HepG2 (cell line): ENCODE measurements around the gene CMTR2. TPM values are rescaled to one million over a fixed set of nuclear protein-coding genes. Genes with fewer than 3 reads are reported as not detected.

Experiments used
- AHR ChIP-seq: IDR thresholded peaks from 2 replicates; pipeline ENCODE4 v1.6.1; 2018; ENCODE audit warnings: missing genetic modification reagents, missing compliant biosample characterization
- ATF1 ChIP-seq: IDR thresholded peaks from 2 replicates; pipeline ENCODE4 v1.6.1; 2016; ENCODE audit warnings: mild to moderate bottlenecking, control low read depth
- CERS6 ChIP-seq: sonication (generic); formaldehyde crosslinking; IDR thresholded peaks from 2 replicates; pipeline ENCODE4 v1.5.0; 2020; ENCODE audit warnings: missing genetic modification reagents
- KLF11 ChIP-seq: IDR thresholded peaks from 2 replicates; pipeline ENCODE4 v1.6.1; 2016; ENCODE audit warnings: missing compliant biosample characterization
- NFYC ChIP-seq: IDR thresholded peaks from 2 replicates; pipeline ENCODE4 v1.6.1; 2016; ENCODE audit warnings: missing genetic modification reagents, missing compliant biosample characterization
- USF2 ChIP-seq, 2 experiments: sonication (generic) in 1 of 2; formaldehyde crosslinking in 1 of 2; IDR thresholded peaks; 2 replicates each; pipeline versions ENCODE4 v1.5.1 to v1.6.1; 2011 to 2020; ENCODE audit warnings: borderline replicate concordance in 1 of 2, low read depth in 1 of 2, low read length in 1 of 2, mild to moderate bottlenecking in 1 of 2, missing genetic modification reagents in 1 of 2, moderate library complexity in 1 of 2
- ZNF275 ChIP-seq: sonication (generic); formaldehyde crosslinking; IDR thresholded peaks from 2 replicates; pipeline ENCODE4 v1.8.0; 2022; ENCODE audit warnings: missing genetic modification reagents, mild to moderate bottlenecking, inconsistent platforms, borderline replicate concordance
- ZNF331 ChIP-seq: sonication (generic); formaldehyde crosslinking; IDR thresholded peaks from 2 replicates; pipeline ENCODE4 v1.4.0; 2020; ENCODE audit warnings: missing genetic modification reagents
- ZNF337 ChIP-seq: sonication (generic); formaldehyde crosslinking; IDR thresholded peaks from 2 replicates; pipeline ENCODE4 v1.5.1; 2020; ENCODE audit warnings: missing genetic modification reagents, low read depth, mild to moderate bottlenecking, borderline replicate concordance
- ZNF562 ChIP-seq: sonication (generic); formaldehyde crosslinking; IDR thresholded peaks from 2 replicates; pipeline ENCODE4 v1.8.0; 2022; ENCODE audit warnings: missing genetic modification reagents, borderline replicate concordance
- polyA plus RNA-seq, 8 experiments: library from polyadenylated mRNA; depleted of rRNA in 3 of 8; stranded (reverse) in 7 of 8; unstranded in 1 of 8; fragments of >200 nt; fragmentation: Illumina TruSeq in 4 of 8; extraction: Trizol in 4 of 8; gene quantifications; 2 replicates each; pipeline versions ENCODE4 v1.2.1 to v1.2.3, GENCODE V29; 2011 to 2016; ENCODE audit warnings: low read depth in 4 of 8, missing spikeins in 1 of 8, mixed read lengths in 1 of 8; ENCODE audit not compliant: insufficient read depth in 1 of 8
- total RNA-seq, 5 experiments: library from RNA; depleted of rRNA; stranded (reverse); fragments of >200 nt; fragmentation: Illumina TruSeq; extraction: Trizol; gene quantifications; 2 replicates each; pipeline ENCODE4 v1.2.3, GENCODE V29; 2016; ENCODE audit warnings: low read depth in 1 of 5
- TF ChIP-seq, protein P1 (sequence below): sonication (generic); formaldehyde crosslinking; IDR thresholded peaks from 2 replicates; pipeline ENCODE4 v1.4.0; 2020; ENCODE audit warnings: mild to moderate bottlenecking, missing genetic modification reagents
- TF ChIP-seq, protein P2 (sequence below): sonication (generic); formaldehyde crosslinking; IDR thresholded peaks from 2 replicates; pipeline ENCODE4 v1.4.0; 2020; ENCODE audit warnings: missing genetic modification reagents

The CMTR2 gene
- total and polyA plus RNA-seq, 2 of the 13 experiments (the other 11 are each of a cell fraction or from before 2014, with no cell fraction given): 15.0 to 19.9 TPM

- TF ChIP-seq ZNF337 (CRISPR knock-in tag) (peak; percentile 97; the same call in 1 of the 2 replicates), CERS6 (CRISPR knock-in tag) (peak; percentile 96; the same call in 1 of the 2 replicates), NFYC (CRISPR knock-in tag) (peak; percentile 26; the same call in 1 of the 2 replicates), ZNF275 (peak; percentile 99), ZNF562 (CRISPR knock-in tag) (peak; percentile 84; the same call in 1 of the 2 replicates), USF2 (IDR thresholded peaks at IDR 0.05; ENCODE audit: low read depth, low read length) (peak; percentile 95), USF2 (CRISPR knock-in tag; IDR thresholded peaks at IDR 0.05; ENCODE audit: borderline replicate concordance) (peak; percentile 98), KLF11 (CRISPR knock-in tag) (peak; percentile 97), ATF1 (CRISPR knock-in tag) (no peak), AHR (CRISPR knock-in tag) (peak; percentile 93; the same call in 1 of the 2 replicates), ZNF331 (CRISPR knock-in tag) (peak; percentile 94)
- TF ChIP-seq, protein P1, sequence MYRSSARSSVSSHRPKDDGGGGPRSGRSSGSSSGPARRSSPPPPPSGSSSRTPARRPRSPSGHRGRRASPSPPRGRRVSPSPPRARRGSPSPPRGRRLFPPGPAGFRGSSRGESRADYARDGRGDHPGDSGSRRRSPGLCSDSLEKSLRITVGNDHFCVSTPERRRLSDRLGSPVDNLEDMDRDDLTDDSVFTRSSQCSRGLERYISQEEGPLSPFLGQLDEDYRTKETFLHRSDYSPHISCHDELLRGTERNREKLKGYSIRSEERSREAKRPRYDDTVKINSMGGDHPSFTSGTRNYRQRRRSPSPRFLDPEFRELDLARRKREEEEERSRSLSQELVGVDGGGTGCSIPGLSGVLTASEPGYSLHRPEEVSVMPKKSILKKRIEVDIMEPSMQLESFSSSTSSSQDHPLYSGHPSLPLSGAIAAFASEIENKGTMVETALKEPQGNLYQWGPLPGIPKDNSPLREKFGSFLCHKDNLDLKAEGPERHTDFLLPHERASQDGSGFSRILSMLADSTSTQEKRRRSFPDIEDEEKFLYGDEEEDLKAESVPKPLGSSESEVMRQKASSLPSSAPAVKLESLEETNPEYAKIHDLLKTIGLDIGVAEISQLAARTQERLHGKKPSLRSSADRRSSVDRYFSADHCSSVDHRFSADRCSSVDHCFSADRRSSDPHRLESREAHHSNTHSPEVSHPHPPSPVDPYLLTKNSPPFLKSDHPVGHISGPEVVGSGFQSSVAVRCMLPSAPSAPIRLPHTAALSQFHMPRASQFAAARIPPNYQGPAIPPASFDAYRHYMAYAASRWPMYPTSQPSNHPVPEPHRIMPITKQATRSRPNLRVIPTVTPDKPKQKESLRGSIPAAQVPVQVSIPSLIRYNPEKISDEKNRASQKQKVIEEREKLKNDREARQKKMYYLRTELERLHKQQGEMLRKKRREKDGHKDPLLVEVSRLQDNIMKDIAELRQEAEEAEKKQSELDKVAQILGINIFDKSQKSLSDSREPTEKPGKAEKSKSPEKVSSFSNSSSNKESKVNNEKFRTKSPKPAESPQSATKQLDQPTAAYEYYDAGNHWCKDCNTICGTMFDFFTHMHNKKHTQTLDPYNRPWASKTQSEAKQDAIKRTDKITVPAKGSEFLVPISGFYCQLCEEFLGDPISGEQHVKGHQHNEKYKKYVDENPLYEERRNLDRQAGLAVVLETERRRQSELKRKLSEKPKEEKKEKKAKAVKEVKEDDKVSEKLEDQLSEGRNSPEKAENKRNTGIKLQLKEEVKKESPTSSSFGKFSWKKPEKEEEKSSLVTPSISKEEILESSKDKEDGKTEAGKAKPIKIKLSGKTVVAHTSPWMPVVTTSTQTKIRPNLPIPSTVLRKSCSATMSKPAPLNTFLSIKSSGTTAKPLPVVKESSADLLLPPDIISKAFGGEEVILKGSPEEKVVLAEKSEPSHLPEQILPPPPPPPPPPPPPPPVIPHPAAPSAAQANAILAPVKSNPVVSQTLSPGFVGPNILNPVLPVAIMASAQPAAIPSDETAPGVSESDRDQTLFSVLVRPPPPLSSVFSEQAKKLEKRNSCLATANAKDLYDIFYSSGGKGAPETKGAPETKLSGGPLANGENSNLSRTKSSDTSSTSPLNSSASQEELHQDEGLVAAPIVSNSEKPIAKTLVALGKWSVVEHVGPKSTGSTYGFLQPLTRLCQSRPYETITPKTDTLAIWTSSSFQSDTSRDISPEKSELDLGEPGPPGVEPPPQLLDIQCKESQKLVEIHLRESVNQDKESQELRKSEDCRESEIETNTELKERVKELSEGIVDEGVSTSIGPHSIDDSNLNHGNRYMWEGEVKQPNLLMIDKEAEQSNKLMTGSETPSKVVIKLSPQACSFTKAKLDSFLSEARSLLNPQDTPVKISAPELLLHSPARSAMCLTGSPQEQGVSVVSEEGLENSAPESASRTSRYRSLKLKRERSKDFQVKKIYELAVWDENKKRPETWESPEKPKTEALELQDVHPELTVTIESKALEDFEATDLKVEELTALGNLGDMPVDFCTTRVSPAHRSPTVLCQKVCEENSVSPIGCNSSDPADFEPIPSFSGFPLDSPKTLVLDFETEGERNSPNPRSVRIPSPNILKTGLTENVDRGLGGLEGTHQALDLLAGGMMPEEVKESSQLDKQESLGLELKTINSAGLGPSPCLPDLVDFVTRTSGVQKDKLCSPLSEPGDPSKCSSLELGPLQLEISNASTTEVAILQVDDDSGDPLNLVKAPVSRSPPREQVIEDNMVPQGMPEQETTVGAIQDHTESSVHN (CRISPR knock-in tag): peak; percentile 98; the same call in 1 of the 2 replicates
- TF ChIP-seq, protein P2, sequence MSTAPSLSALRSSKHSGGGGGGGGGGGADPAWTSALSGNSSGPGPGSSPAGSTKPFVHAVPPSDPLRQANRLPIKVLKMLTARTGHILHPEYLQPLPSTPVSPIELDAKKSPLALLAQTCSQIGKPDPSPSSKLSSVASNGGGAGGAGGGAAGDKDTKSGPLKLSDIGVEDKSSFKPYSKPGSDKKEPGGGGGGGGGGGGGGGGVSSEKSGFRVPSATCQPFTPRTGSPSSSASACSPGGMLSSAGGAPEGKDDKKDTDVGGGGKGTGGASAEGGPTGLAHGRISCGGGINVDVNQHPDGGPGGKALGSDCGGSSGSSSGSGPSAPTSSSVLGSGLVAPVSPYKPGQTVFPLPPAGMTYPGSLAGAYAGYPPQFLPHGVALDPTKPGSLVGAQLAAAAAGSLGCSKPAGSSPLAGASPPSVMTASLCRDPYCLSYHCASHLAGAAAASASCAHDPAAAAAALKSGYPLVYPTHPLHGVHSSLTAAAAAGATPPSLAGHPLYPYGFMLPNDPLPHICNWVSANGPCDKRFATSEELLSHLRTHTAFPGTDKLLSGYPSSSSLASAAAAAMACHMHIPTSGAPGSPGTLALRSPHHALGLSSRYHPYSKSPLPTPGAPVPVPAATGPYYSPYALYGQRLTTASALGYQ (CRISPR knock-in tag): peak; percentile 67; the same call in 1 of the 2 replicates
Measured at GRCh38 chr16:71288890-71289731, at the start of gene CMTR2 (continued).
